Mesendoderm (in vitro differentiated cells): ENCODE measurements around the gene PPP1R13B.

Experiments used
- DNase-seq: peaks from one replicate; pipeline ENCODE4 v3.0.0; 2013
- H2AK5ac ChIP-seq: 2 replicates; pipeline ENCODE4 v1.6.1; 2013; ENCODE audit warnings: low read length, inconsistent platforms
- H2BK120ac ChIP-seq: 2 replicates; pipeline ENCODE4 v1.6.1; 2013; ENCODE audit warnings: low read depth, mild to moderate bottlenecking, low read length, moderate library complexity, mixed read lengths
- H2BK15ac ChIP-seq: replicated peaks from 2 replicates; pipeline ENCODE4 v1.6.1; 2013; ENCODE audit warnings: low read depth, mild to moderate bottlenecking, moderate library complexity
- H2BK5ac ChIP-seq: 2 replicates; pipeline ENCODE4 v1.6.1; 2013; ENCODE audit warnings: low read length, inconsistent platforms
- H3K18ac ChIP-seq: 2 replicates; pipeline ENCODE4 v1.6.1; 2013; ENCODE audit warnings: mild to moderate bottlenecking, low read length, mixed read lengths
- H3K23ac ChIP-seq: one replicate; pipeline ENCODE4 v1.6.1; 2013; ENCODE audit warnings: low read length
- H3K27ac ChIP-seq: 2 replicates; pipeline ENCODE4 v1.5.1; 2013; ENCODE audit warnings: low read depth, mild to moderate bottlenecking, inconsistent platforms, low read length, moderate library complexity
- H3K27me3 ChIP-seq: 2 replicates; pipeline ENCODE4 v1.6.1; 2013; ENCODE audit warnings: low read length, control low read depth, mild to moderate bottlenecking, inconsistent platforms; ENCODE audit not compliant: insufficient read depth, poor library complexity
- H3K36me3 ChIP-seq: 2 replicates; pipeline ENCODE4 v1.6.1; 2013; ENCODE audit warnings: low read length, inconsistent platforms; ENCODE audit not compliant: control insufficient read depth, insufficient read depth
- H3K4ac ChIP-seq: one replicate; pipeline ENCODE4 v1.6.1; 2013; ENCODE audit warnings: low read depth, mild to moderate bottlenecking, low read length, moderate library complexity
- H3K4me1 ChIP-seq: 2 replicates; pipeline ENCODE4 v1.6.1; 2013; ENCODE audit warnings: low read depth, low read length, inconsistent platforms; ENCODE audit not compliant: control insufficient read depth
- H3K4me2 ChIP-seq: 2 replicates; pipeline ENCODE4 v1.6.1; 2013; ENCODE audit warnings: low read length
- H3K4me3 ChIP-seq: 2 replicates; pipeline ENCODE4 v1.5.1; 2013; ENCODE audit warnings: mild to moderate bottlenecking, low read length
- H3K56ac ChIP-seq: one replicate; pipeline ENCODE4 v1.6.1; 2013; ENCODE audit warnings: low read length
- H3K79me1 ChIP-seq: 2 replicates; pipeline ENCODE4 v1.6.1; 2013; ENCODE audit warnings: low read length, inconsistent platforms
- H3K79me2 ChIP-seq: 2 replicates; pipeline ENCODE4 v1.6.1; 2013; ENCODE audit warnings: mild to moderate bottlenecking, low read length; ENCODE audit not compliant: control insufficient read depth, insufficient read depth
- H3K9ac ChIP-seq: 2 replicates; pipeline ENCODE4 v1.6.1; 2013; ENCODE audit warnings: low read length, inconsistent platforms
- H4K5ac ChIP-seq: one replicate; pipeline ENCODE4 v1.6.1; 2013; ENCODE audit warnings: low read length
- H4K8ac ChIP-seq: one replicate; pipeline ENCODE4 v1.6.1; 2013; ENCODE audit warnings: low read depth, mild to moderate bottlenecking, control low read depth, low read length, moderate library complexity
- whole genome bisulfite sequencing: extraction: QIAGEN DNeasy Blood & Tissue Kit; methylation state at CpG from one replicate; pipeline ENCODE4 v1.1.7; 2013; ENCODE audit warnings: low lambda C conversion rate, missing lambda C conversion rate; ENCODE audit not compliant: insufficient coverage; ENCODE audit errors: extremely low coverage; 5-methylcytosine and 5-hydroxymethylcytosine counted together

The PPP1R13B gene

DNA sequence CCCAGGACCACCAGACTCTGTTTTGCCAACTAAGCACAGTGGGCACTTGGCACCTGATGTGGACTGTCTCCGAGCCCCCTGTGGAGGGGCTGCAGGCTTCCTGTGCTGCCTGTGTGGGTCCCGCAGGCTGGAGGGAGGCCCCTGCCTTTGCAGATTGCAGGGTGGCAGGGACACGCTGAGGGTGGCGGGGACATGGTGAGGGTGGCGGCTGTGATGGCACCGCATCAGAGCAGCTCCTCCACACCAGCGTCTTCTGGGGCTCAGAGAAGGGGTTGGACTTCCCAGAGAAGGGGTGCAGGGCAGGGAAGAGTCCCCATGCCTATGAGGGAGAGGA, 123.7 kb downstream of the PPP1R13B start:
- Histone ChIP-seq H4K5ac (no peak overlapping the region), H4K8ac (no peak overlapping the region), H3K36me3 (no peaks in the 10 kb centered on the region), H3K4me1 (no peaks in the 10 kb centered on the region), H3K4ac (no peak overlapping the region), H3K27ac (no peak overlapping the region), H3K9ac (no peak overlapping the region), H3K4me3 (no peak overlapping the region), H3K79me1 (peaks cover 19% of the 10 kb centered on the region), H2BK15ac (no peak overlapping the region), H3K27me3 (no peaks in the 10 kb centered on the region), H2BK5ac (no peak overlapping the region), H3K79me2 (peaks cover 11% of the 10 kb centered on the region), H3K56ac (no peak overlapping the region), H3K23ac (no peak overlapping the region), H3K4me2 (no peak overlapping the region), H2AK5ac (no peak overlapping the region), H2BK120ac (no peak overlapping the region), H3K18ac (no peak overlapping the region)
- WGBS = no CpG with 5 or more reads among the region's 7 CpGs
- DNase-seq = no peak

- Histone ChIP-seq H4K5ac (no peak overlapping the region), H2BK15ac (no peak overlapping the region), H3K4me1 (no peaks in the 10 kb centered on the region), H2BK5ac (no peak overlapping the region), H2BK120ac (no peak overlapping the region), H3K4me2 (no peak overlapping the region), H3K23ac (no peak overlapping the region), H3K18ac (no peak overlapping the region), H3K56ac (no peak overlapping the region), H2AK5ac (no peak overlapping the region), H3K27me3 (no peaks in the 10 kb centered on the region), H3K4me3 (no peak overlapping the region), H3K36me3 (no peaks in the 10 kb centered on the region), H3K4ac (no peak overlapping the region), H4K8ac (no peak overlapping the region), H3K9ac (no peak overlapping the region), H3K27ac (no peak overlapping the region), H3K79me2 (peaks cover 27% of the 10 kb centered on the region), H3K79me1 (peaks cover 29% of the 10 kb centered on the region)
- DNase-seq = no peak
- WGBS = no CpG with 5 or more reads among the region's 26 CpGs
Measured at GRCh38 chr14:103721334-103722120, 125.8 kb downstream of the PPP1R13B start.

DNA sequence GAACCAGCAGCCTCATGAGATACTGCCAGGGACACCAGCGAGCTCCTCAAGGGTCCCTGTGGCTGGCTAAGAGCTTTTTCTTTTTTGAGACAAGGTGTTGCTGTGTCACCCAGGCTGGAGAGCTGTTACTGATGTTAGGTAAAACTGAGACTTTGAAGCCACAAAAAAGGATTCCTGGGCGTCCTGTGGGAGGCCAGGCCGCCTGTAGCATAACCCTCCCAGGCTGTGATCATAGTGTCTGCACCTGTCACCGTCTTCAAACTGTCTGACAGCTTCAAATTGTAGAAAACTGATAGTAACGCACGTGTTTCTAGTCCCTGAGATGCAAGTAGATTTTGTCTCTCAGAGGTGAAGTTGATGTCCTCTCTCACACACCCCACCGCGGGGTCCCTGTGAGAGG, 127.6 kb downstream of the PPP1R13B start:
- Histone ChIP-seq H4K5ac (no peak overlapping the region), H3K79me2 (peaks cover 28% of the 10 kb centered on the region), H3K4ac (no peak overlapping the region), H3K4me3 (no peak overlapping the region), H2BK5ac (no peak overlapping the region), H4K8ac (no peak overlapping the region), H3K4me1 (no peaks in the 10 kb centered on the region), H3K79me1 (peaks cover 25% of the 10 kb centered on the region), H3K4me2 (no peak overlapping the region), H3K27ac (no peak overlapping the region), H3K36me3 (no peaks in the 10 kb centered on the region), H2BK120ac (no peak overlapping the region), H3K27me3 (no peaks in the 10 kb centered on the region), H3K23ac (no peak overlapping the region), H3K56ac (no peak overlapping the region), H2BK15ac (no peak overlapping the region), H3K9ac (no peak overlapping the region), H3K18ac (no peak overlapping the region), H2AK5ac (no peak overlapping the region)
- no peak for DNase-seq
- WGBS = no CpG with 5 or more reads among the region's 8 CpGs

DNA sequence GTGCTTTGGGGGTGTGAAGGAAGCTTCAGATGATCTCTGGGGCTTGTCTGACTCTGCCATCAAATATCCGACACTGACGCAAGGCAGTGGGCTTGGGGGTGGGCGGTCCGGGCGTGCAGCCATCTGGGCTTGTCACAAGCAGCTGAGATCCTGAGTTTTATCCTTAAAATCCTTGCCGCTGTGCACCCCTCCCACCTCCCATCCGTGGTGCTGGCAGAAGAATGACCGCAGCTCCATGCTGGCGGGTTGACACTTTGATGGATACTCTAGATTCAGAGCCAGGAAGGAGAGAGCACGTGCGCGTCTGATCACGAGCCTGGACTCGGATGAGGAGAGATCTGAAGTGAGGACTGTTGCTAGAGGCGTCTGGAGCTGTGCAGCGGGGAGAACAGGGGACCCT, 128.8 kb downstream of the PPP1R13B start:
- no peak overlapping the region for H3K56ac ChIP-seq
- no peak overlapping the region for H3K9ac ChIP-seq
- peaks cover 33% of the 10 kb centered on the region for H3K79me2 ChIP-seq
- no peak overlapping the region for H2BK5ac ChIP-seq
- no peak overlapping the region for H3K27ac ChIP-seq
- H4K5ac ChIP-seq = no peak overlapping the region
- H3K36me3 ChIP-seq = no peaks in the 10 kb centered on the region
- no peak overlapping the region for H2AK5ac ChIP-seq
- no CpG with 5 or more reads among the region's 16 CpGs for WGBS
- H3K4me1 ChIP-seq = no peaks in the 10 kb centered on the region
- no peak overlapping the region for H2BK120ac ChIP-seq
- no peak overlapping the region for H3K4me3 ChIP-seq
- peaks cover 30% of the 10 kb centered on the region for H3K79me1 ChIP-seq
- no peak overlapping the region for H3K4ac ChIP-seq
- H3K27me3 ChIP-seq = no peaks in the 10 kb centered on the region
- no peak overlapping the region for H3K23ac ChIP-seq
- H3K18ac ChIP-seq = no peak overlapping the region
- H2BK15ac ChIP-seq = no peak overlapping the region
- no peak overlapping the region for H3K4me2 ChIP-seq
- no peak for DNase-seq
- H4K8ac ChIP-seq = no peak overlapping the region

DNA sequence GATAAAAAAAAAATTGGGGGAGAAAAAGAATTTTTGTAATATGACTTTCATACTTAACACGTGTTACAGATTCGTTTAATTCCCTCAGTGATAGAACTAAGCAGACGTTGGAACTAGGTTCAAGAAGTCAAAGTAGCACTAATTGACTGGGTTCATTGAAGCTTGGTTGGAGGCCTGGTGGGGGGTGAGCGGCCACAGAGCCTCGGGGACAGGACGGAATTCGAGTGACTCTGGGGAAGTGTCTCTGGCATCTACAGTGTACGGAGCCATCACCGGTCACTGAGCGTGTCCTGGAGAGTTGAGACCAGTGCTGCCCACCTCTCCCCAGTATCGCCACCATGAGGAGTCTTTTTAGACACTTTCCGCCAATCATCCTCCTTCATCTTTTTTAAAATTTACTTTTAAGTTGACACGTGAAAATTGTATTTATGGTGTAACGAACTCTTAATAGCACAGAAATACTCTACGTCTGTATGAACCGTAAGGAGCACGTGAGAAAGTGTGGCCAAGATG, 130.4 kb downstream of the PPP1R13B start:
- peaks cover 29% of the 10 kb centered on the region for H3K79me1 ChIP-seq
- peak overlapping the region; percentile 95 for H3K56ac ChIP-seq
- no peak overlapping the region for H2AK5ac ChIP-seq
- H4K8ac ChIP-seq = no peak overlapping the region
- no peak overlapping the region for H2BK120ac ChIP-seq
- H3K4ac ChIP-seq = no peak overlapping the region
- DNase-seq = no peak
- peaks cover 32% of the 10 kb centered on the region for H3K79me2 ChIP-seq
- peak overlapping the region; percentile 38 for H3K9ac ChIP-seq
- H3K18ac ChIP-seq = no peak overlapping the region
- no peaks in the 10 kb centered on the region for H3K27me3 ChIP-seq
- WGBS = no CpG with 5 or more reads among the region's 17 CpGs
- no peaks in the 10 kb centered on the region for H3K36me3 ChIP-seq
- H4K5ac ChIP-seq = no peak overlapping the region
- no peak overlapping the region for H3K4me3 ChIP-seq
- no peak overlapping the region for H2BK15ac ChIP-seq
- H2BK5ac ChIP-seq = no peak overlapping the region
- H3K23ac ChIP-seq = no peak overlapping the region
- peak overlapping the region; percentile 87 for H3K4me2 ChIP-seq
- H3K4me1 ChIP-seq = no peaks in the 10 kb centered on the region
- no peak overlapping the region for H3K27ac ChIP-seq
